ENCODE results near the gene CFI.
A peak's percentile ranks its signal among the peaks of the same experiment; 100 is the strongest.

CFI gene

DNA sequence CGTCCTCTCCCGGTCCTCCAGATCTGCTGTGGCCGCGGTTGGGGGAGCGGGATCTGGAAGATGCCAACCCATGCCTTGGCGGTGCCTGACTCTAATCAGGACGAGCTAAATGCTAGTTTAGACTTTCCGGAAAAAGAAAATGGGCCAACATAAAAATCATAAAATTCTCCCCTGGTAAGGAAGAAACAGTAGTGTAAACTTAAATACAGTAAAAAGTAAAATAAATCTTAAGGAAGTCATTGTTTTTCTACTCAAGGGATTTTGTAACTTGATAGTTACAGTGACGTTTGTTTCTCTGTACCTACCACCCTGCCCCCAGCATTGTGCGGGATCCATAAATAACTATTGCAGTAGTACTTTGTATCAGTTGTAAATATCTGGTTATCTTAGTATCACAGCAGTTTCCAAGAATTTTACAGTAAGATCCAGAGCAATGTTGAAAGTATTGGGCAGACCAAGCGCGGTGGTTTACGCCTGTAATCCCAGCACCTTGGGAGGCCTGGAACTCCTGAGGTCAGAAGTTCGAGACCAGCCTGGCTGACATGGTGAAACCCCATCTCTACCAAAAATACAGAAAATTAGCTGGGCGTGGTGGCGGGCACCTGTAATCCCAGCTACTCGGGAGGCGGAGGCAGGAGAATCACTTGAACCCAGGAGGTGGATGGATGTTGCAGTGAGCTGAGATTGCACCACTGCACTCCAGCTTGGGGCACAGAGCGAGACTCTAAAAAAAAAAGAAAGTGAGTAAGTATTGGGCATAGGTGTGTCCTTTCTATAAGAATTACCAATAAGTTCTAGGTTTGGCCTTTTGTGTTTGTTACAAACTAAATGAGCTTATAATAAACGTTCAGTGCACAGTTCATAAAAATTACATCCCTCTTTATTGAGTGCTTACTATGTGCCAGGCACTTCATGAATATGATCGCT, 70.9 kb downstream of the CFI start:
- no peak for DNase-seq (ENCODE audit: low spot score)

DNA sequence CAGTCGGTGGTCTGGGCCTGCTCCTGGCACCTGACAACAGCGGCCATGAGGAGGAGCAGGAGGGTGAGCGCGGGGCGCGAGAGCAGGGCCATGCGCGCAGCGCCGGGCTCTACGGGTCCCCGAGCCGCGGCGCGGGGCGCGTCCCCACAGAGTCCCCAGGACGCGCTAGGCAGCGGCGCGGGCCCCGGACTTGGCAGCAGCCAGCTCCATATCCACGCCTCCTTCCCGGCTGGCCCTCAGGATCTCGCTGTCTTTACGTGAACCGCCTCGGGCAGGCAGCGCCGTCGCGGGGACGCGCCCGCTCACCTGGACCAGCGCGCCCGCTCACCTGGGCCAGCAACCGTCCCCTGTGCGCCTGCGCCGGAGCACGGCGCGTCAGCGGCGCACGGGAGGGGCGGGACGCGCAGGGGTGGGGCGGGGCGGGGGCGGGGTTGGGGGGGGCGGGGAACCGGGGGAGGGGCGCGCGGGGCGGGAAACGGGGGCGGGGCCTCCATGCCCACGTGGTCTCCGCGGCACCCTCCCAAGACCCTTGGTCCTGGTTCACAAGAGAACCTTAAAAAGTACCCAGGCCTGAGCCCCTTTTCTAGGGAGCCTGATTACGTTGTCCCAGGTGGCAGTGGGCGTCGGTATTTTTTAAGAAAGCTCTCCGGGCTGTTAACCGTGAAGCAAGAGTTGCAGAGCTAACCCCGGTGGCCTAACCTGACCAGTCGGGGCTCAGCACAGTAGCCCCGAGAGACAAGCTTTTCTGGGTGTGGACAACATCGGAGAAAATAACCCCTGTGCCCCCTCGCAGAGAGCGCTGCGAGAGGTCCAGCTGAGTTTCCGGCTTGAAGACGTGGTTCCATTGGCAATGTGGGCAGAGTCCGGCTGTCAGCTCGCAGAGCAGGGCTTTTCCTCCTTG, 71.8 kb downstream of the CFI start, which contains the start of gene PLA2G12A:
TSS of gene PLA2G12A (minus strand) at position 353 of the 901 bp plus-strand sequence. CDS start at position 92, 261 bp downstream.
- DNase-seq (ENCODE audit: low spot score): peak; percentile 66

DNA sequence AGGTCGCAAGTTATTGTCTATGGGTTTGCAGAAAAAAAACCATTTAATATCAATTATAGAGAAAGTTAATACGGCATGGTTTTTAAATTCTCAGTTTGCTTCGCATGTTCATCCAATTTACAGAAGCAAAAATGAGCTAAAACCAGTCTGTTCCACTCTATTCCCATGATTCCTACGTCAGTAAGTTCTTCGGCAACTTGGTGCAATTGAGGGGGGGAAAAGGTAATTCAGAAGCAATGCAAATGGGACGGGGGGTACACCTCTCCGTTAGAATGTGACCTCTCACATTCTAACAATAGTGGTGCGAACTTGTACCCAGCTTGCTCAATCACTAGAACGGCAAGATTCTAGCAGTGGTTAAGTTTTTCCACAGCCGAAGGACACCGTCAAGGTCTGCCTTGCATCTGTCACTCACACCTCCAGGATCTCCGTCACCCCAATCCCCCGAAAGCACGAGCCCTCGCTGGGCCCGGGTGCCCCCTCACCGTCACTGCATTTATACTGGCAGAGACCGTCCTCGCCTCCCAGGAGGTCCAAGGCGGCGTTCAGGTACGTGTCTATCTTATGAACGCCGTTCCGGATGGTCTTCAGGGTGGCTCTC, 72.6 kb downstream of the CFI start:
- peak; percentile 8 for DNase-seq (ENCODE audit: low spot score)

DNA sequence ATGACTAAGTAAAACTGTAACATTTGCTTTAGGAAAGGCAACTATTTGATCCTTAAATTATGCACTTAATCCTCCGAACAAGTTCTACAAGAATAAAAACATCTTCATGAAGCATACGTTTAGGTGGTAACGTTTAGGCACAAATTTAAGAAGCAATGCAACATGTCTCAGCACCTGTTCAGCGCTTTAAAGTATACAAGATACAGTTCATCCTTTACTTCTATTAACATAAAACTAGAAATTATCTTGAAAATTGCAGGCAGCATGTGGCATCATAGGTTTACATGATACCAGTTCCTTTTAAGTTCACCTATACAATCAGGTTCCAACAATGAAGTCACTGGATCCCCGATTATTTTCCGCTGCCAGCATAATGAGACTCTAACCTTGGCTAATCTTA, 73.4 kb downstream of the CFI start:
- no peak for DNase-seq (ENCODE audit: low spot score)

DNA sequence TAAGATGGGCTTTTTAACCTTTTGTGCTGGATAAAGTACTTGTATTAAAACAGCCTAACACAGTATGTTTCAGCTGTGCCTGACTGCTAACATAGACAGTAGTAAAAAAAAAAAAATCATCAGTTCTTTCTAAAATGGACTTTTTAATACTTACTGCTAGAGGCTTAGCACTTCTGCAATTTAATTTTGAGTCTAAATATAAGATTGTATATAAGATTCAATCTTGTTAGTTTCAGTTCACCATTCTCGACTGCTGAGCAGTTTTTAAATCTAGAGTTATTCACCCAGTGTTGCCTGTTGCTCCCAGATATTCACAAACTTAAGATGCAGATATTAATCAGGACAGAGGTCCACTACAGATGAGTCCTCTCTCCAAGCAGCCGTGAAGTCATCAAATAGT, 78.7 kb downstream of the CFI start:
- DNase-seq (ENCODE audit: low spot score): no peak

DNA sequence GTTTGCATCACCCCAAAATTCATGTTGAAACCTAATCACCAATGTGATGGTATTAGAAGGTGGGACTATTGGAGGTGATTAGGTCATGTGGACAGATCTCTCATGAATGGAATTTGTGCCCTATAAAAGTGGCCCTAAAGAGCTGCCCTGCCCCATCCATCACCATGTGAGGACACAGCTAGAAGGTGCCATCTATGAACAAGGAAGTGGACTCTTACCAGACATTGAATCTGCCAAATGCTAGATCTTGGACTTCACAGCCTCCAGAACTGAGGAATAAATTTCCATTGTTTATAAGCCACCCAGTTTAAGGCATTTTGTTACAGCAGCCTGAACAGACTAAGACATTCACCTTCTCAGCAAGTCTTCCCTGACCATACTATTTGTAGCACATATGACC, 79.4 kb downstream of the CFI start:
- no peak for DNase-seq (ENCODE audit: low spot score)

DNA sequence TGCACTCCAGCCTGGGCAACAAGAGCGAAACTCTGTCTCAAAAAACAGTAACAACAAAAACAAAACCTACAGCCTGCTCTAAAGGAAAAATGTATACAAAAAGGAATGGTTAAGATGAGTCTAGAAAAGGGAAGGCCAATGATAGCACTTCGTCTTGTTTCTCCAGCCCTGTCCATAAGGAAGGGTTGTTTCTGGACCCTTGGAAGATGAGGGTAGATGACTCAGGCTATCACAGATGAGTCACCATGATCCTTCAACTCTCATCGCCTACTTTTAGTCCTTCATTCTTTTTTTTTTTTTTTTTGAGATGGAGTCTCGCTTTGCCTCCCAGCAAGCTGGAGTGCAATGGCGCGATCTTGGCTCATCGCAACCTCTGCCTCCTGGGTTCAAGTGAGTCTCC, 80.8 kb downstream of the CFI start:
- DNase-seq (ENCODE audit: low spot score): no peak

DNA sequence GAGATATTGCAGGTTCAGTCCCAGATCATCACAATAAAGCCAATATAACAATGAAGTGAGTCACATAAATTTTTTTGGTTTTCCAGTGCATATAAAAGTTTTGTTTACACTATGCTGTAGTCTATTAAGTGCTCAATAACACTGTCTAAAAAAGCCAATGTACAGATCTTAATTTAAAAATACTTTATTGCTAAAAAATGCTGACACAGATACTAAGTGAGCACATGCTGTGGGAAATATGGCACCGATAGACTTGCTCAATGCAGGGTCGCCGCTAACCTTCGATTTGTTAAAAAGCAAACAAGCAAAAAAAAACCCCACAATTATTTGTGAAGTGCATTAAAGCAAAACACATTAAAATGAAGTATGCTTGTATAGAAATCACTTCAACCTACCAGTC, 82.2 kb downstream of the CFI start:
- no peak for DNase-seq (ENCODE audit: low spot score)

DNA sequence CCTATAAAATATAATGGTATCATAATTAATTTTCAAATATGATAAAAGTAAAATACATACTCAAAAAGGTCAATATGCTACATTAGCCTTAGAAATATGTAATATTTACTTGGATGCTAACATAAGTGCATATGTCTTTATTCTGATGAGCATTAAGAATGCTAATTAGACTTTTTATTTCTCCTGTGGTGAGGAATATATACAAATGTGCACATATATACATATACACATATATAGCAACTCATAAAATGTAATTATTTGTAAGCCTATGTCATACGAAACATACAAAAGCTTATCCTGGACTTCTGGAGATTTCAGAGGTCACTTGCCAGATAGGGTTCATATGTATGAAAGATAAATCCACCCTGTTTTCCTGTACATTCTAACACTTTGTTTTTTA, 83.0 kb downstream of the CFI start:
- DNase-seq (ENCODE audit: low spot score): no peak

DNA sequence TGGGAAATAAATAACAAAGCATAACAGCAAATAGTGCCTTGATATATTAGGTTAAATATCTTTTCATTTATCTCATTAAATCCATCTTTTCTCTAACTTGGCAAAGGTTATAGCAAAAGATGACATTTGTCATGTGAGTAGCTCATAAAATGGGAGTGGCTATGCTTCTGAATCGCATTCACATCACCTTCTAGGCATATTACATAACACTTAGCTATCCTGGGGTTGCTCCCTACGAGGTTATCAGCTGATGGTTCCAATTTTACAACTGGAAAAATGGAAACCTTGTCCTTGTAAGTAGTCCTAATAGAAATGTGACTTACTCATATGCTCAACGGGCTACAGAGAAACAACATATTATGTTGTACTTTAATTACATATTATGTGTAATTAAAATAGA, 88.3 kb downstream of the CFI start:
- no peak for DNase-seq (ENCODE audit: low spot score)

DNA sequence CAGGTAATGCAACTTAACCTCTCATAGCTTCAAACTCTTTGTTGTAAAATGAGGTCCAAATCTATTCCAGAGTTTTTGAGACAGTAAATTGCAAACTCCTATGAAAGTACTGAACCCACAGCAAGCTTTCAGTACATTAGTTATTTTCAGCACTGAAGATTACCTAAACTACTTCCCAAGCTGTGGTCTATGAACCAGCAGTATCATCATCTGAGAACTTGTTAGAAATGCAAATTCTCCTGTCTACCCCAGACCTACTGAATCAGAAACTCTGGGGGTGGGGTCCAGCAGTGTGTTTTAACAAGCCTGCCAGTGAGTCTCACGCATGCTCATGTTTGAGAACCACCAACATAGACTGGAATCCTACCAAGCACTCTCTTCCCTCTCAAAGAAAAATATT, 92.8 kb downstream of the CFI start:
- DNase-seq (ENCODE audit: low spot score): no peak

DNA sequence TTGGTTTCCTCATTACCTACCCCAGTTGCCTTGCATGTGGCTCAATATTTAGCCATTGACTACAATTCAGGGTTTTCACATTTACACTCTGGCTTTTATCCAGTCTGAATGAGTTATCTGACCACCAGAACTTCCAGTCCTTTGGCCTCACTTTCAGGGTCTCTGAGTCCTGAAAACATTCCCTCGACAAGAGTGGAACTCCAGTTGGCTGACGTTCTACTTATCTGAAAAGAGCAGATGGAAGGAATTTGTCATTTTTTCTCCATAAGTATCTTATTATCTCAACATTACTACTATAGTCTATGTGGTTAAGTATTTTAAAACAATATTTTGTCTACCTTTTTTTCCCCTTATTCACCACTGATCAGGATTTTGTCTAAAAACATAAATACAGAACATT, 93.4 kb downstream of the CFI start:
- no peak for DNase-seq (ENCODE audit: low spot score)

DNA sequence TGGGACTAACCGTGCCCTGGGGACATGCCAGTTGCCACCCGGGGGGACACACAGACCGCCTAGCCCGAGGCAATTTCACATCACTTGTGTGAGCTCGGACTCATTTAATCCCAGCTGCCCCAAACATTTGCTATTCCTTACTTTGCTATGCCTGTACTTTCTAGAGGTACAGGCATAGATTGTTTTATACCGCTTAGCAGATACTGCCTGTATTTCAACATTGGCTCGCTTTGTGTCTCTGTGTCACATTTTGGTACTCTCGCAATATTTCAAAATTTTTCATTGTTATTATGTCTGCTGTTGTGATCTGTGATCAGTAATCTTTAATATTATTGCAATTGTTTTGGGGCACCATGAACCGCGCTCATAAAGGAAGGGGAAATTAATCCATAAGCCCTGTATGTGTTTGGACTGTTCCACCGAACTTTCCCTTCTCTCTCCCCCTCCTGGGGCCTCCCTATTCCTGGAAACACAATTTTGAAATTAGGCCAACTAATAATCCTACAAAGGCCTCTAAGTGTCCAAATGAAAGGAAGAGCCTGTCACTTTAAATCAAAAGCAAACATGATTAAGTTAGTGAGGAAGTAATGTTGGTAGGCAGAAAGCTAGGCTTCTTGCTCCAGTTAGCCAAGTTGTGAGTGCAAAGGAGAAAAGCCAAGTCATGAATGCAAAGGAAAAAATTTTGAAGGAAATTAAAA, 98.0 kb downstream of the CFI start:
- DNase-seq (ENCODE audit: low spot score): peak; percentile 10

DNA sequence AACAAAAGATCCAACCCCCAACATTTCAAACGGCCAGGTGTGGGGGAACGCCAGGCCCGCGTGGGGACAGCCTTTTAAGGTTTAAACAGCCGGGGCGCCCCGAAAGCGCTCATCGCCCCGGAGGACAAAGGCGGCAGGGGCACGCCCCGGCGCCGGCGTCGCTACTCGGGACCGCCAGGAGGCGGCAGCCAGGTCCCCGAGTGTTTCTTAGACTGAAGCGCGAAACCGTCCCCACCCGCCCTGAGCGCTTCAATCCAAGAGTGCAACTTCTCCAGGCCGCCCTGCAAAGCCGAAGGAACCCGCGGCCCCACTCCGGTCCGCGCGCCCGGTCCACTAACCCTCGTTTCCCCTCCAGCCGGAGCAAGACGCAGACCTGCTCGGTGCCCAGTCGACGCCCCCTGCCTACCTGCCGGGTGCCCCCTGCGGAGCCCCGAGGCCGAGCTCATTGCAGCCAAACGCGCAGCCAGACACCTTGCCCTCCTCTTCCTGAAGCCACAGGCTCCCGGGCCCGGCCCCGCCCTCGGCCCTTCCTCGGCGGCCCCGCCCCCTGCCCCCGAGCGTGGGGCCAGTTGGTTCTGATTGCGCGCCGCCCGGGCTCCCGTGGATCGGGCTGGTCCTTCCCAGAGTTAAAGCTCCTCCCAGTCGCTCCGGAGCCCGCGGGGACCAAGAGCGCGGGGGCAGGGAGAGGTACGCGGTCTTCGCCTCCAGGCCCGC, 98.7 kb downstream of the CFI start, which contains the start of gene CASP6:
TSS of gene CASP6 (minus strand) at position 496 of the 714 bp plus-strand sequence. CDS start at position 446, 50 bp downstream.
- peak; percentile 66 for DNase-seq (ENCODE audit: low spot score)

DNA sequence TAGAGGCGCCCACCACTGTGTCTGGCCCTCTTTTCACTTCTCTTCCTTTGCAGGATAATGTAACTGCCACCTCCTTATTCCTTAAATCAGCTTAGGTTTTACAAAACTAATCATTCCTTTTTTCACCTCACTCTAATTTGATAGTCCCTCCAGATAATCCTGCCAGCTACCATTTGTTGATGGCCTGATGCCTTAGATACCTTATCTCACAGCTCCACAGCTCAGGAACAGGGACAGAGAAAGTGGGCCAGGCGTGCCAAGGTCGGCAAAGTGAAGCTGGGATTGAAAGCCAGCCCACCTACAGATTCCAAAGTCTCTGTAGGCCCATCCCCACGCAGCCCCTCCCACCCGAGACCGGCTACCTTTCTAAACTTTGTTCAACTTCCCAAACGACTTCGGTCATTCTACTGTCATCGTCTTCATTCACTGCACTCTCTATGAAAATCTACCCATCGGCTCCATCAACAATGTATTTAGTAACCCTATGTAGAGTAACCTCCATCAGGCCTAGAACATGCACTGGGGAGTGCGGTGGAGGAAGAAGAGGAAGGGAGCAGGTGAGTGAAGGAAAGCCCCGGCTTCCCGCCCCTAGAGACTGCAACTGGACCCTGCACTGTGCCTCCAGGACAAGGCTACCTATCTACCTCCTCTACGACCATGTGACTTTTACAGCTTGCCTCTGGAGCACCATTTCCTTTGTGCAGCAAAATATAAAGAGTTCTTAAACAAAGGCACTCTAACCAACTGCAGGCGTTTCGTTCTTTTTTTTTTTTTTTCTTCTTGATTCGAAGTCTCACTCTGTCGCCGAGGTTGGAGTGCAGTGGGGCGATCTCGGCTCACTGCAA, 100.0 kb downstream of the CFI start:
- no peak for DNase-seq (ENCODE audit: low spot score)

DNA sequence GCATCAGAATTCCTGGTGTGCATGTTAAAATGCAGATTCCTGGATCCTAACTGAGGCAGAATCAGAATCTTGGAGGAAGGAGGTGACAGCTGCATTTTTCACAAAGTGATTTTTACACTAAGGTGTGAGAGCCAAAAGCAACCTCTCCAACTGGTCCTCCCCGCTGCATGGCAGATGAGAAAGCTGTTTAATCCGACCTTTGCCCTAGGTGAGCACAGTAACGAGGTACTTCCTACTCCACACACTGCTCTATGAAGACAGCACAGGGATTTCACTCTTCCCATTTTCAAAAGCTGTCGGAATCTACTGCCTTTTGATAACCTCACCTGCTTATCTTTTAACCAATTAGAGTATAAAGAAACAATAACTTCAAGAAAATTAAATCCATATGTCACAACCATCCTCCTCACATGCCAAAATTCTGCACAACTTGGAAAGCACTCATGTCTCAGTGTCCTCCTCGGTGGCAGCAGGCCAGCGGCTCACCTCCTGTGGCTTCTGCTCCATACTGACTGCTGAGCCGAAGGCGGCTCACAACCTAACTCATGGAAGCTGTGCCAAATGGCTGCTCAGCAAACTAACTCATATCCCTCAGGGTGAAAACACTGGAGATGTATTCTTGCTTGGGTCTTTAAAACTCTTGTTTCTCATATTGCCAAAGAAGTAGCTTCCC, 102.1 kb downstream of the CFI start:
- DNase-seq (ENCODE audit: low spot score): no peak

DNA sequence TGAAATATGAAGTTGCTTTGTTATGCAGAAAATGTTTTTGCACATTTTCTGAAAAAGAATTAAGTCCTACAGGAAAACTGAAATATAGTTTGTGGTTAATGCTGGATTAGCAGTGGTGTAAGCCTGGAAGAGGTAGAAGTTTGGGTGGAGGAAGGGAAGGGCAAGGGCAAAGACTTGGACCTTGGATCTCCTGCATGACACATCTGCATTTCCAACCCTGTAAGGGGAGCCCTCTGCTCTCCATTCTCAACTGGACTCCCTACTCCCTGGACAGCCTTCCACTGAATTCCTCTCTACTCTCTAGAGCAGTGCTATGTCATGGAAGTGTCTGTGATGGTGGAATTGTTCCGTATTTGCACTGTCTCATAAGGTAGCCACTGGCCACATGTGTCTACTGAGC, 103.1 kb downstream of the CFI start:
- no peak for DNase-seq (ENCODE audit: low spot score)

DNA sequence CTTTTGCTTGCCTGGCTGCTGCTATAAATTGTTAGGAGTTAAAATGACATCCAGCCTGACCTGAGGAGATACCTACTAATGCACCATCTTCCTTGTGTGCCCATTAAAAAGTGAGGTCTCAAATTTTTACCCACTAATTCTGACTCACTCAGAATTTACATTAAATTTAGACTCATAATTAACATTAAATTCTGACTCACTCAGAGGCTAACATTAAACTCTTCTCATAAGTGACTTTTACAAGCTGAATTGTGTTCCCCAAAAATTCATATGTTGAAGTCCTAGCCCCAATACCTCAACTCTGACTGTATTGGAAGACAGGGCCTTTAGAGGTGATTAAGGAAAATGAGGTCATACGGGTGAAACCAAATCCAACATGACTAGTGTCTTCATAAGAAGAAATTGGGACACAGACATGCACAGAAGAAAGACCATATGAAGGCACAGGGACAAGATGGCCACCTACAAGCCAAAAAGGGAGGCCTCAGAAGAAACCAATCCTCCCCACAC, 110.3 kb downstream of the CFI start:
- no peak for DNase-seq (ENCODE audit: low spot score)
